ENCODE measurements around the gene KRCC1.

The KRCC1 gene

DNA sequence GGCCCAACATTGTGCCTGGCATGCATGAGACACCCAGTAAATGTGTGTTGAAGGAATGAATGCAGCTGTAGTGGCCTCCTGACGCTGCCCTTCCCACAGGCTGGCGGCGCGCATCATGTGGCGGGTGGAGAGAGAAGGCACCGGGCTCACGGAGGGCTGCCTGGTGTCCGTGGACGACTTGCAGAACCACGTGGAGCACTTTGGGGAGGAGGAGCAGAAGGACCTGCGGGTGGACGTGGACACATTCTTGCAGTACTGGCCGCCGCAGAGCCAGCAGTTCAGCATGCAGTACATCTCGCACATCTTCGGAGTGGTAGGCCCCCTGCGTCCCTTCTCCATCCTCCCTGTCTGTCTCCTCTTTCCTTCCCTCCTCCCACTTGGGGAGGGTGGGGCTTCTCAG, 32.2 kb upstream of the KRCC1 start:
- H3K4me1 ChIP-seq (ENCODE audit: control insufficient read depth, insufficient read depth, low read length), result no peaks in the 10 kb centered on the region
- H3K9ac ChIP-seq (ENCODE audit: low read length), result no peak overlapping the region
- H3K4me3 ChIP-seq (ENCODE audit: low read length), result no peak overlapping the region
- H3K27ac ChIP-seq (ENCODE audit: low read depth, low read length), result no peak overlapping the region
- H3K27me3 ChIP-seq (ENCODE audit: control insufficient read depth, insufficient read depth, low read length), result no peaks in the 10 kb centered on the region
- no peaks in the 10 kb centered on the region for H3K36me3 ChIP-seq (ENCODE audit: control insufficient read depth, insufficient read depth, low read length)

DNA sequence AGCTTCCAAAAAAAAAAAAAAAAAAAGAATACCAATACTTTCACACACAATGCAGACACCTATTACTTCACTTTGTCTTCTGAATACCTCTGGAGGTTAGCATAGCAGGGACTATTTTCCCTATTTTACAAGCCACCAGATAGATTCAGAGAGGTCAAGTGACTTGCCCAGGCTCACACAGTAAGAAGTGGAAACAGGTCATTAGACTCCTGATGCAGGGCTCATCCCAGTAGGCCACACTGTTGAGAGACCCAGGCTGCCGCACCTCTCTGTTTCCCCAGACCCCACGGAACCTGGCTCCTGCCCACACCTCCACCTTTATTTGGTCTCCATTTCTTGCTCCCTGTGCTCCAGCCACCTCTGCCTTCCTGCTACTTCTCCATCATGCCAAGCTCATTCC, 31.5 kb upstream of the KRCC1 start:
- Histone ChIP-seq H3K4me1 (ENCODE audit: control insufficient read depth, insufficient read depth, low read length) (no peaks in the 10 kb centered on the region), H3K9ac (ENCODE audit: low read length) (no peak overlapping the region), H3K27me3 (ENCODE audit: control insufficient read depth, insufficient read depth, low read length) (no peaks in the 10 kb centered on the region), H3K27ac (ENCODE audit: low read depth, low read length) (no peak overlapping the region), H3K4me3 (ENCODE audit: low read length) (no peak overlapping the region), H3K36me3 (ENCODE audit: control insufficient read depth, insufficient read depth, low read length) (no peaks in the 10 kb centered on the region)

DNA sequence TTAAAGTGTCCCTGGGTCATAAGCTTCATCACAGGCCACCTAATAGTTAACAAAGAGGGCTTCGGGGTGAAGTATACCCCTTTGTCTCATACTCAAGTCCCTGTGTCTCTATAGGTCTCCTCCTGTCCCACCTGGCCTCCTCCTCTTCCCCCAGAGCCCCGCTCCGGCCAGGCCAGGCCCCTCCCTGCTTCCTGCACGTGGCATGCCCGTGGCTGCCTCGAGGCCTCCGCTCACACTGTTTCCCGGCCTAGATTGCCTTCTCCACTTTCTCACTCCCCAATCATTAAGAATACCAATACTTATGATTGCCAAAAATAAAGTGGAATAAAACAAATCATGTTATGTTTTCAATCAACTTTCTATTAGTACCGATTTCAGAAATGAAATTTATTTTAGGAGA, 30.8 kb upstream of the KRCC1 start:
- H3K36me3 ChIP-seq (ENCODE audit: control insufficient read depth, insufficient read depth, low read length), result no peaks in the 10 kb centered on the region
- H3K4me1 ChIP-seq (ENCODE audit: control insufficient read depth, insufficient read depth, low read length), result no peaks in the 10 kb centered on the region
- no peak overlapping the region for H3K27ac ChIP-seq (ENCODE audit: low read depth, low read length)
- H3K4me3 ChIP-seq (ENCODE audit: low read length), result no peak overlapping the region
- no peak overlapping the region for H3K9ac ChIP-seq (ENCODE audit: low read length)
- H3K27me3 ChIP-seq (ENCODE audit: control insufficient read depth, insufficient read depth, low read length), result no peaks in the 10 kb centered on the region

DNA sequence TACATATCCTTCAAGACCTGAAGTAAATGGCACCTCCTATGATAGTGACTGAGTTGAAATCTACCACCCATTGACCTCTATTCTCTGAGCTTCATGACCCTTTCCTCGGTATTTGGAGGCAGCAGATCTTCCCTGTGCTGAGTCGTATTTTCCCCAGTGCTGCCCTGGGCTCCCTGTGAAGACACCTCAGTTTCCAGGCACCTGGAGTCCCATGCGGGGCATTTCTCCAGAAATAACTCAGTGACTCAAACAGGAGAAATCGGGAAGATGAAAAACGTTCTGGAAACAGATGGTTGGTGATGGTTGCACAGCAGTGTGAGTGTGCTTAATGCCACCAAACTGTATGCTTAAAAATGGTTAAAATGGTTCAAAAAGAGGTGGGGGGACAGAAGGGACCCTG, 30.0 kb upstream of the KRCC1 start:
- Histone ChIP-seq H3K27ac (ENCODE audit: low read depth, low read length) (no peak overlapping the region), H3K27me3 (ENCODE audit: control insufficient read depth, insufficient read depth, low read length) (no peaks in the 10 kb centered on the region), H3K4me3 (ENCODE audit: low read length) (no peak overlapping the region), H3K9ac (ENCODE audit: low read length) (no peak overlapping the region), H3K4me1 (ENCODE audit: control insufficient read depth, insufficient read depth, low read length) (no peaks in the 10 kb centered on the region), H3K36me3 (ENCODE audit: control insufficient read depth, insufficient read depth, low read length) (no peaks in the 10 kb centered on the region)

DNA sequence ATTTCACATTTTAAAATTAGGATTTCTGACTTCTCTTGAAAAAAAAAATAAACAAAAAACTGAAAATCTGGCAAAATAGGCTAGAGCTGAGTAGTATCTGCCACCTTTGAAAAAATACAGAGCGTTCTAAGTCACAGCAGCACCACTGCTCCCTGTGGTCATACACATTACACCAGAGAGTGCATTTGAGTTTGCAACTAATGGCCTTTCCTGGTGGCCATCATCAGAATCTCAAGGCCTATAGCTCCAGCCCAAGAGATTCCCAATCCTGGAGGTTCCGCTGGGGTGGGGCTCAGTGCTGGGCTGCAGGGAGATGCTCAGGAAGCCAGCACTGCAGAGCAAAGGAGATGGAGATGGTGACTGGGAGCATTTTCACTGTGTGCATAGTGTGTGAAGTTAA, 29.5 kb upstream of the KRCC1 start:
- H3K27ac ChIP-seq (ENCODE audit: low read depth, low read length), result no peak overlapping the region
- H3K27me3 ChIP-seq (ENCODE audit: control insufficient read depth, insufficient read depth, low read length), result no peaks in the 10 kb centered on the region
- H3K9ac ChIP-seq (ENCODE audit: low read length), result no peak overlapping the region
- H3K4me3 ChIP-seq (ENCODE audit: low read length), result no peak overlapping the region
- H3K36me3 ChIP-seq (ENCODE audit: control insufficient read depth, insufficient read depth, low read length), result no peaks in the 10 kb centered on the region
- H3K4me1 ChIP-seq (ENCODE audit: control insufficient read depth, insufficient read depth, low read length), result no peaks in the 10 kb centered on the region

DNA sequence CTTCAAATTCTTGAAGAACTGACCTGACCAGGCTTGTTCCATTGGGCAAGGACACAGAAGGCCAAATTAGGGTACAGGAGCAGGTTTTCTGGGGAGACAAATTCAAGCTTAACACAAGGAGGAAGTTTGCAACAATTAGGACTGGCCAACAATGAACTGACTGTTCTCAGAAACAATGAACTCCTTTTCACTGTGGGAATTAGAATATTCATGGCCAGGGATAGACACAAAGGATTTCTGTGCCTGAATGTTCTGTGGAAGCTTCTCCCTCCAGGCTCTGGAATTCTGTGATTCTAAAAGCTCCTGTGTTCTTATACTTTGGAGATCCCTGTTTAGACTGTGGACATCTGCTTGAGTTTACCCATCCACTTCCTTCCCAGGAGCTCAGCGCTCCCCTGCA, 27.2 kb upstream of the KRCC1 start:
- H3K36me3 ChIP-seq (ENCODE audit: control insufficient read depth, insufficient read depth, low read length), result no peaks in the 10 kb centered on the region
- H3K27me3 ChIP-seq (ENCODE audit: control insufficient read depth, insufficient read depth, low read length), result no peaks in the 10 kb centered on the region
- no peak overlapping the region for H3K27ac ChIP-seq (ENCODE audit: low read depth, low read length)
- H3K9ac ChIP-seq (ENCODE audit: low read length), result no peak overlapping the region
- H3K4me3 ChIP-seq (ENCODE audit: low read length), result no peak overlapping the region
- H3K4me1 ChIP-seq (ENCODE audit: control insufficient read depth, insufficient read depth, low read length), result peaks cover 14% of the 10 kb centered on the region

DNA sequence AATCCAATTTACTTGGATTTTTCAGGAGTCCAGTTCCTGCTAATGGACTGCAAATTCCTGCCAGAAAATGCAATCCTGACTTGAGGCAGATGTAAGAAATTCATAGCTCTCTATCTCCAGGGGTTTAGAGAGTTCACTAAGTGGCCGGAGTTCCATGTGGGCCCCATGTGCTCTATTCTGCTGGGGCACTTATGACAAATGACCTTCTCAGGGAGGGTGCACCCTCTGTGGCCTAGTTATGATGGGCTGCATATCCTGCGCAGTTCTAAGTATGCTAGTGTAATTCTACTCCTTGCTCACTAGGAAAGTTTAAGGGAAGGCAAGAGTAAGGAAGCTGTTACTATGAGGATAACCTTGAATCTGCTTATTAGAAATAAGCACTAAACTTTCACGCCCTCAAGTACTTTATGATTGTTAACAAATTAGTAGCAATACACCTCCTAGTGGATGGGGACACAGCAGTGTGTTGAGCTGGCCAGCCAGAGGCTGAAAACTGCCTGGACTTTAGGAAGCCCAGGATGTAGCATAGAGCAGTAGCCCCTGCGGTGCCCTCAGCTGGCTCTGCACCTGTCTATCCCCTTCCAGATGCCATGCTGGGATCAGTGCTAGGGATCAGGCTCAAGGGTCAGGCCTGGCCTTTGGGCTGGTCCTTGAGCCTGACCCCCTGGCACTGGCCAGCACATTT, 26.5 kb upstream of the KRCC1 start:
- no peak overlapping the region for H3K4me3 ChIP-seq (ENCODE audit: low read length)
- H3K36me3 ChIP-seq (ENCODE audit: control insufficient read depth, insufficient read depth, low read length), result no peaks in the 10 kb centered on the region
- H3K27me3 ChIP-seq (ENCODE audit: control insufficient read depth, insufficient read depth, low read length), result no peaks in the 10 kb centered on the region
- H3K27ac ChIP-seq (ENCODE audit: low read depth, low read length), result no peak overlapping the region
- peaks cover 14% of the 10 kb centered on the region for H3K4me1 ChIP-seq (ENCODE audit: control insufficient read depth, insufficient read depth, low read length)
- H3K9ac ChIP-seq (ENCODE audit: low read length), result no peak overlapping the region

DNA sequence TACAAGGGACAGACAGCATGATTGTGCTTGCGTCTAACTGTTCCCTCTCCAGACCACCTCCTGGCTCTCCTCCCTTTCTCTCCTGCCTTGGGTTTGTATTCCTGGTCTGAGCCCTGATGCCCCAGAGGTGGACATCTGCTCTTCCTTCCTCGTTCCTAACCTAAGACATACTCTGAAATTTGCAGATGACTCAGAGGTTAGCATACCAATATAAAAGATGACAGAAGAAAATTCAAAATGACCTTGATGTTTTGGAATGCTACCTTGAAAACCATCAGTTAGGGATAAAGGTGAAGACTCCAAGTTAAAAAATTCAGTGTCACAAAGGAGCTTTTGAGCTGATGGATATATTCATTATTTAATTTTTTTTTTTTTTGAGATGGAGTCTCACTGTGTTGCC, 25.0 kb upstream of the KRCC1 start:
- no peaks in the 10 kb centered on the region for H3K36me3 ChIP-seq (ENCODE audit: control insufficient read depth, insufficient read depth, low read length)
- no peak overlapping the region for H3K9ac ChIP-seq (ENCODE audit: low read length)
- H3K27ac ChIP-seq (ENCODE audit: low read depth, low read length), result no peak overlapping the region
- H3K27me3 ChIP-seq (ENCODE audit: control insufficient read depth, insufficient read depth, low read length), result no peaks in the 10 kb centered on the region
- peaks cover 14% of the 10 kb centered on the region for H3K4me1 ChIP-seq (ENCODE audit: control insufficient read depth, insufficient read depth, low read length)
- H3K4me3 ChIP-seq (ENCODE audit: low read length), result no peak overlapping the region

DNA sequence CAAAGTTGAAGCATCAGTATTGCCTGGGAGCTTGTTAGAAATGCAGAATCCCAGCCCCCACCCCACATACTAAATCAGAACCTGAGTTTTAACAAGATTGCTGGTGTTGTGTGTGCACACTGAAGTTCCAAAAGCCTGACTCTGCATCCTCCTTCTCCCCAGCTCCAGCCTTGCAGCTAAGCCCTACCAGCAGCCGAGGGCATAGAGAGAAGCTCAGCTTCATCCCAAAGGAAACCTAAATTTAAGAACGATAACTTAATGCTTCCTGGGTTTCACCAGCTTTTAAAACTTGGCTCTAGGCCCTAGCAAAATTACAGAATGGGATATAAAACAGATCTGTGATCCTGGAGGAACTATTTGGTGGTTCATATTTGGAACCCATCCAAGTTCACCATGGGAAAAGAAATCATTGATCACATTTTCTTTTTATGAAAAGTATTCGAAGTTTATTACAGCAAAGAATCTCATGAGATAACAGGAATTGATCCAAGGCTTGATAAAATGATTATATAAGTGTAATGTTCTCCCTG, 23.1 kb upstream of the KRCC1 start:
- Histone ChIP-seq H3K27ac (ENCODE audit: low read depth, low read length) (peak overlapping the region; percentile 28), H3K27me3 (ENCODE audit: control insufficient read depth, insufficient read depth, low read length) (no peaks in the 10 kb centered on the region)

DNA sequence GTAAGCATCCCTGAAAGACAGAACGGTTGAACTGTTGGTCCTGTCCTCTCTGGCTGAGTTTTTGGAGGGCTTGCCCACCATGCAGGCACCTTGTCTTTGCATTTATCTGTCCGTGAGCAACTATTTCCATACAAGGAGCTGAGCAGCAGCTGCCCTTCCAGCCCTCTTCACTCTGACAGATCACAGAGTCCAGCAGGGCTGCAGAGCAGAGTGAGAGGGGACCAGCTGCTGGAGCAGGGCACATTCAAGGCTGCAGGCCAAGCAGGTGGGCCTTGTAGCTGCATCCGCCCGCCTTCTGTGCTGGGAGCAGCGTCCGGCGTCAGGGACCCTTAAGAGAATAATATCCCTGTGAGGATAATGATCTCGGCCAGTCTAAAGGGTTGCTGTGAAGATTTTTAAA, 21.5 kb upstream of the KRCC1 start:
- Histone ChIP-seq H3K27ac (ENCODE audit: low read depth, low read length) (peak overlapping the region; percentile 72), H3K9ac (ENCODE audit: low read length) (no peak overlapping the region), H3K4me1 (ENCODE audit: control insufficient read depth, insufficient read depth, low read length) (peaks cover 14% of the 10 kb centered on the region), H3K27me3 (ENCODE audit: control insufficient read depth, insufficient read depth, low read length) (no peaks in the 10 kb centered on the region), H3K4me3 (ENCODE audit: low read length) (no peak overlapping the region), H3K36me3 (ENCODE audit: control insufficient read depth, insufficient read depth, low read length) (no peaks in the 10 kb centered on the region)

More for the DNA sequence above, 23.1 kb upstream of the KRCC1 start:
- Histone ChIP-seq H3K36me3 (ENCODE audit: control insufficient read depth, insufficient read depth, low read length) (no peaks in the 10 kb centered on the region), H3K4me3 (ENCODE audit: low read length) (no peak overlapping the region), H3K4me1 (ENCODE audit: control insufficient read depth, insufficient read depth, low read length) (peaks cover 14% of the 10 kb centered on the region), H3K9ac (ENCODE audit: low read length) (no peak overlapping the region)

DNA sequence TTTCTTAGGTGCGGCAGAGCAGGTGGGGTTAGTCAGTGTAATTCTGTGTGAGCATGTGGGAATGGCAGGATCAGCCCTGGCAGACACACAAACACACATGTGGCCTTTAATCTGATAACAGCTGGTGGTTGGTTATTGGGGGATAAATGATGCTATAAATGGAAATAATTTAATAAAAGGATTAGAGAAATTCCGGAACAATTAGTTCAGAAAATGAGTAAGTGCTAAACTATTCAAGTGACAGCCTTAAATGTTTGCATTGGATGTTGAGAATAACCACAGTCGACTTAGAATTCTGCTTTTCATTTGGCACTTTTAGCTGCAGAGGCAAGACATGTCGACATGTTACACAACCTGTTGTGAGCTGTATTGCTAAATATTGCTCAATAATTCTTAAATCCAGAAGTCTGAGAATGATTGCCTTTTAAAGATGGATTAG, 19.3 kb upstream of the KRCC1 start:
- Histone ChIP-seq H3K27me3 (ENCODE audit: control insufficient read depth, insufficient read depth, low read length) (no peaks in the 10 kb centered on the region), H3K4me1 (ENCODE audit: control insufficient read depth, insufficient read depth, low read length) (peaks cover 14% of the 10 kb centered on the region), H3K9ac (ENCODE audit: low read length) (no peak overlapping the region), H3K4me3 (ENCODE audit: low read length) (no peak overlapping the region), H3K36me3 (ENCODE audit: control insufficient read depth, insufficient read depth, low read length) (no peaks in the 10 kb centered on the region), H3K27ac (ENCODE audit: low read depth, low read length) (peak overlapping the region; percentile 51)

DNA sequence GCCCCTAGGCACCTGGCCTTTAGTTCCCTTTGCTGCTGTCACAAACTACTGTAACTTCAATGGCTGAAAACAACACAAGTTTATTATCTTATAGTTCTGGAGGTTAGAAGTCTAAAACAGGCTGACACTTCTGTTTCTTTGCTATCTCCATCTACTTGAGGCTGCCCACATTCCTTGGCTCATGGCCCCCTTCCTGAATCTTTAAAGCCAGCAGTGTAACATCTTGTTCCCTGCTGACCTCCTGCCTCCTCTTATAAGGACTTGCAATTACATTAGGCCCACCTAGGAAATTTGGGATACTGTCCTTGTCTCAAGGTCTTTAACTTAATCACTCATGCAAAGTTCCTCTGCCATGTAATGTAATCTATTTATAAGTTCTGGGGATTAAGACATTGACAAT, 18.6 kb upstream of the KRCC1 start:
- Histone ChIP-seq H3K27me3 (ENCODE audit: control insufficient read depth, insufficient read depth, low read length) (no peaks in the 10 kb centered on the region), H3K4me1 (ENCODE audit: control insufficient read depth, insufficient read depth, low read length) (peaks cover 13% of the 10 kb centered on the region), H3K4me3 (ENCODE audit: low read length) (no peak overlapping the region), H3K27ac (ENCODE audit: low read depth, low read length) (peak overlapping the region; percentile 43), H3K9ac (ENCODE audit: low read length) (no peak overlapping the region), H3K36me3 (ENCODE audit: control insufficient read depth, insufficient read depth, low read length) (no peaks in the 10 kb centered on the region)

DNA sequence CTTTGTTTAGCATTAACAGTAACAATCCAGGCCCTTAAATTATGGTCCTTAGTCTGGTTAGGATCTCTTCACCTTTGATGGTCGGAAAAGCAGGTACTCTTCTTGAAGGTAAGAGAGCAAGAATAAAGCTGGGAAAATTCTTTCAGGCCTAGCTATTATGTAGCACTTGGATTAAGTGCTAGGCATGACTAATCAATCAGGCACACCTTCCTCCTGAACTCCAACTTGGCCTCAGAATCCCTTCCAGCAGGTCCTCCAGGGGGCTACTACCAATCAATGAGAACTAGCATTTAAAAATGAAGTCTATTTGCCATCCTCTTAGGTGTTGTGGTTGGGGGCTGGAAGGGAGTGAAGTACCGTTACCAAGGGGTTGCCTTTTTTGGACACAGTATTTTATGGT, 15.8 kb upstream of the KRCC1 start:
- Histone ChIP-seq H3K27ac (ENCODE audit: low read depth, low read length) (peak overlapping the region; percentile 61), H3K4me1 (ENCODE audit: control insufficient read depth, insufficient read depth, low read length) (peaks cover 3% of the 10 kb centered on the region), H3K9ac (ENCODE audit: low read length) (no peak overlapping the region), H3K36me3 (ENCODE audit: control insufficient read depth, insufficient read depth, low read length) (no peaks in the 10 kb centered on the region), H3K4me3 (ENCODE audit: low read length) (no peak overlapping the region), H3K27me3 (ENCODE audit: control insufficient read depth, insufficient read depth, low read length) (no peaks in the 10 kb centered on the region)
